Type B pancreatic cell (in vitro differentiated cells): Measurements from ENCODE around the gene ESRRB. TPM values are rescaled to one million over a fixed set of nuclear protein-coding genes. Genes with fewer than 3 reads are reported as not detected.

ENCODE experiments used
- DNase-seq: peaks from one replicate; pipeline ENCODE4 v3.0.0; 2021; ENCODE audit warnings: mixed read lengths; ENCODE audit not compliant: unreplicated experiment; ENCODE audit errors: extremely low spot score
- H3K27ac Mint-ChIP-seq: 2 replicates; pipeline ENCODE4 v1.8.0; 2021; ENCODE audit warnings: mild to moderate bottlenecking, mixed read lengths
- H3K27me3 Mint-ChIP-seq: 2 replicates; pipeline ENCODE4 v1.8.0; 2021; ENCODE audit warnings: mixed read lengths
- H3K36me3 Mint-ChIP-seq: 2 replicates; pipeline ENCODE4 v1.8.0; 2021; ENCODE audit warnings: mixed read lengths
- H3K4me1 Mint-ChIP-seq: one replicate; pipeline ENCODE4 v1.8.0; 2021; ENCODE audit warnings: mixed read lengths; ENCODE audit not compliant: unreplicated experiment
- H3K4me3 Mint-ChIP-seq: 2 replicates; pipeline ENCODE4 v1.8.0; 2021; ENCODE audit warnings: mild to moderate bottlenecking, mixed read lengths
- H3K9me3 Mint-ChIP-seq: 2 replicates; pipeline ENCODE4 v1.8.0; 2021; ENCODE audit warnings: mixed read lengths
- long read RNA-seq: library from polyadenylated mRNA; unstranded; transcript quantifications from one replicate; pipeline ENCODE4 v2.0.0, GENCODE V29; 2020
- total RNA-seq: library from RNA; stranded (reverse); gene quantifications from 2 replicates; pipeline ENCODE4 v1.2.1, GENCODE V29; 2021; ENCODE audit warnings: low replicate concordance
- TF ChIP-seq, protein P1 (sequence below): fragments of 200-600 bp; sonication (generic); conservative IDR thresholded peaks from 2 replicates; pipeline ENCODE4 v1.5.0; 2021; ENCODE audit warnings: antibody characterized with exemption, mild to moderate bottlenecking

The ESRRB gene
- 0.40 and 0.94 TPM in 2 replicates for total RNA-seq
- long read RNA-seq, partial matches to known transcripts = 0 of 1 reads
- long read RNA-seq, other reads (novel, unspliced or antisense) = 0 of 1 reads

DNA sequence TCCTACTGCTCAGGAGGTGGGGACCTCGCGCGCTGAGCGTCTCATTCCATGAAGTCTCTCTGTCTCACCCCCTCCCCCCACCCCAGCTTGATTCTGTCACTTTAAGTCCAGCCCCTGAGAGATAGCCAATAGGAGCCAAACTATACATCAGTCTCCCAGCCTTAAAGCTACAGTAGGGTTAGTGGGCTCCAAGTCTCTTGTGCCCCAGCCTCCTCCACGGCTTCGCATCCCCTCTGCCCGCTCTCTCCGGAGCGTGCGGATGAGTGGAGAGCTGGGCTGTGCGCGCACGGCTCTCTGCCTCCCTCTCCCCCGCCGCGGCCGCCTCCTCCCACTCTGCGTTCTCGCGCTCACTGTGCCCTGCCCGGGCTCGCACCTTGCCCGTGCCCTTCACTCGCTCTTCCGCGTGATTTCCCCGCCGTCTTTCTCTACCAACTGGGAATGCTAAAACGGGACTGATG, at the start of gene ESRRB:
ESRRB (plus strand) TSS at position 191 of the 458 bp plus-strand sequence; CDS start at position 456, 265 bp downstream.
- no peaks in the 10 kb centered on the region for H3K36me3 Mint-ChIP-seq
- H3K27ac Mint-ChIP-seq = no peak within 1 kb of the TSS
- peak within 1 kb of the TSS; percentile 90 for H3K4me3 Mint-ChIP-seq
- peaks cover 10% of the 10 kb centered on the region for H3K4me1 Mint-ChIP-seq
- TF ChIP-seq, protein P1, sequence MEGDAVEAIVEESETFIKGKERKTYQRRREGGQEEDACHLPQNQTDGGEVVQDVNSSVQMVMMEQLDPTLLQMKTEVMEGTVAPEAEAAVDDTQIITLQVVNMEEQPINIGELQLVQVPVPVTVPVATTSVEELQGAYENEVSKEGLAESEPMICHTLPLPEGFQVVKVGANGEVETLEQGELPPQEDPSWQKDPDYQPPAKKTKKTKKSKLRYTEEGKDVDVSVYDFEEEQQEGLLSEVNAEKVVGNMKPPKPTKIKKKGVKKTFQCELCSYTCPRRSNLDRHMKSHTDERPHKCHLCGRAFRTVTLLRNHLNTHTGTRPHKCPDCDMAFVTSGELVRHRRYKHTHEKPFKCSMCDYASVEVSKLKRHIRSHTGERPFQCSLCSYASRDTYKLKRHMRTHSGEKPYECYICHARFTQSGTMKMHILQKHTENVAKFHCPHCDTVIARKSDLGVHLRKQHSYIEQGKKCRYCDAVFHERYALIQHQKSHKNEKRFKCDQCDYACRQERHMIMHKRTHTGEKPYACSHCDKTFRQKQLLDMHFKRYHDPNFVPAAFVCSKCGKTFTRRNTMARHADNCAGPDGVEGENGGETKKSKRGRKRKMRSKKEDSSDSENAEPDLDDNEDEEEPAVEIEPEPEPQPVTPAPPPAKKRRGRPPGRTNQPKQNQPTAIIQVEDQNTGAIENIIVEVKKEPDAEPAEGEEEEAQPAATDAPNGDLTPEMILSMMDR = no peak
- H3K27me3 Mint-ChIP-seq = peaks cover 94% of the 10 kb centered on the region
- DNase-seq = no peak
- H3K9me3 Mint-ChIP-seq = no peaks in the 10 kb centered on the region

- Mint-ChIP-seq H3K27me3 (peaks cover 74% of the 10 kb centered on the region), H3K27ac (no peak overlapping the region), H3K36me3 (no peaks in the 10 kb centered on the region), H3K4me3 (no peak overlapping the region), H3K4me1 (no peaks in the 10 kb centered on the region), H3K9me3 (no peaks in the 10 kb centered on the region)
- TF ChIP-seq, protein P1 = no peak
- no peak for DNase-seq
Observed at GRCh38 chr14:76326918-76327689, 48.8 kb upstream of the ESRRB start.

GRCh38 chr14:76328457-76329137, 47.3 kb upstream of the ESRRB start:
- Mint-ChIP-seq H3K9me3 (no peaks in the 10 kb centered on the region), H3K27ac (no peak overlapping the region), H3K36me3 (no peaks in the 10 kb centered on the region), H3K27me3 (peaks cover 71% of the 10 kb centered on the region), H3K4me1 (no peaks in the 10 kb centered on the region), H3K4me3 (peak overlapping the region; percentile 15)
- TF ChIP-seq, protein P1 = no peak
- DNase-seq = no peak

- no peaks in the 10 kb centered on the region for H3K9me3 Mint-ChIP-seq
Observed at GRCh38 chr14:76329154-76329928, 46.6 kb upstream of the ESRRB start.

DNA sequence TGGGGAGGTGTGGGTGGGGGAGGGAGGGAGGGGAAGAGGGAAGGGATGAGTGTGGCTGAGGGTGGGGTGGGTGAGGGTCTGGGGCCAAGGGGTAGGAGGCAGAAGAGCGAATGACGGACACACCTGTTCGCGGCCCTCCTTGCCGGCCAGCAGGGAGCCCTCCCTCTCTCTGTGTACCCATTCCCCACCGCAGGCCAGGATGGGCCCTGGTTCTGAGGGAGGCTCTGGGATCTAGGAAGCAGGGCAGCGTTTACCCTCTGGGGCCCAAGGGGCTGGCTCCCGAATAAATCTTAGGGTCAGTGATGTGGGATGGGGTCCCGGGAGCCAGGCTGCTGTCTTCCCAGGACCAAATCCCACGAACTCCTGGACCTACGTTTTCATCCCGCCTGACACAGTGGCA, 46.0 kb upstream of the ESRRB start:
- H3K4me1 Mint-ChIP-seq = no peaks in the 10 kb centered on the region
- TF ChIP-seq, protein P1 = no peak
- DNase-seq = no peak
- H3K36me3 Mint-ChIP-seq = no peaks in the 10 kb centered on the region
- H3K27ac Mint-ChIP-seq = no peak overlapping the region
- H3K9me3 Mint-ChIP-seq = no peaks in the 10 kb centered on the region
- H3K27me3 Mint-ChIP-seq = peaks cover 65% of the 10 kb centered on the region
- no peak overlapping the region for H3K4me3 Mint-ChIP-seq

More at GRCh38 chr14:76329154-76329928, 46.6 kb upstream of the ESRRB start:
- Mint-ChIP-seq H3K4me3 (peak overlapping the region; percentile 15), H3K27ac (no peak overlapping the region), H3K4me1 (no peaks in the 10 kb centered on the region), H3K27me3 (peaks cover 65% of the 10 kb centered on the region), H3K36me3 (no peaks in the 10 kb centered on the region)
- TF ChIP-seq, protein P1 = no peak
- DNase-seq = no peak
